ENCODE measurements around the gene EIF4G3.

EIF4G3 gene

DNA sequence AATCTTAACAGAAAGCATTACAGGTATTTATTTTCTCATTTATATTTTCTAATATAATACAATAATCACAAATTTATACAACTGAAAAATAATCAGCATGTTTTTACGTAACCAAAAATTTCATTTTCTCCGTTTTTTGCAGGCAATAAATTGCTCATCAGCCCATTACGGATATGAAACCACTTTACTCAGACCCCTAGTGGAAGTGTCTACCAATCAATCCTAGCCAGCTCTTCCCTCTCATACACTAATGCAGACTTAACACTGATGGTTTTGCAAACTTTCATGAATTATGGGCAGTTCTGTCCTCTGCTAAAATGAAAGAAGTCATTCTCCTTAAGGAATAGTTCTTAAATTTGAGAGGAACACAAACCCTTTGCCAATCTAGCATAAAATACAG, 124.7 kb downstream of the EIF4G3 start:
- no peak for DNase-seq
- Histone ChIP-seq H3K4me1 (ENCODE audit: low read length) (no peaks in the 10 kb centered on the region), H3K27ac (ENCODE audit: low read length) (no peak overlapping the region), H3K9ac (ENCODE audit: low read length) (no peak overlapping the region), H4K20me1 (ENCODE audit: insufficient read depth, low read length) (no peaks in the 10 kb centered on the region; the same call in 1 of the 2 replicates), H3K9me3 (replicated peaks; ENCODE audit: insufficient read depth, low read length) (no peaks in the 10 kb centered on the region), H3F3A (ENCODE audit: insufficient read depth, low read length) (no peaks in the 10 kb centered on the region), H3K4me2 (ENCODE audit: low read depth, low read length) (no peak overlapping the region), H3K4me3 (ENCODE audit: low read length) (no peak overlapping the region), H3K79me2 (ENCODE audit: low read length) (no peaks in the 10 kb centered on the region), H3K9me2 (replicated peaks; ENCODE audit: insufficient read depth, low read length) (no peaks in the 10 kb centered on the region), H2AFZ (ENCODE audit: low read length) (no peak overlapping the region), H3K36me3 (replicated peaks; ENCODE audit: insufficient read depth, low read length) (no peaks in the 10 kb centered on the region), H3K27me3 (replicated peaks; ENCODE audit: insufficient read depth, low read length) (no peaks in the 10 kb centered on the region)
- TF ChIP-seq EZH2phosphoT487 (IDR thresholded peaks at IDR 0.05; ENCODE audit: low read length) (no peak), EZH2 (optimal IDR thresholded peaks at IDR 0.05; ENCODE audit: low read depth, low read length) (no peak)
- TF ChIP-seq, protein P1, sequence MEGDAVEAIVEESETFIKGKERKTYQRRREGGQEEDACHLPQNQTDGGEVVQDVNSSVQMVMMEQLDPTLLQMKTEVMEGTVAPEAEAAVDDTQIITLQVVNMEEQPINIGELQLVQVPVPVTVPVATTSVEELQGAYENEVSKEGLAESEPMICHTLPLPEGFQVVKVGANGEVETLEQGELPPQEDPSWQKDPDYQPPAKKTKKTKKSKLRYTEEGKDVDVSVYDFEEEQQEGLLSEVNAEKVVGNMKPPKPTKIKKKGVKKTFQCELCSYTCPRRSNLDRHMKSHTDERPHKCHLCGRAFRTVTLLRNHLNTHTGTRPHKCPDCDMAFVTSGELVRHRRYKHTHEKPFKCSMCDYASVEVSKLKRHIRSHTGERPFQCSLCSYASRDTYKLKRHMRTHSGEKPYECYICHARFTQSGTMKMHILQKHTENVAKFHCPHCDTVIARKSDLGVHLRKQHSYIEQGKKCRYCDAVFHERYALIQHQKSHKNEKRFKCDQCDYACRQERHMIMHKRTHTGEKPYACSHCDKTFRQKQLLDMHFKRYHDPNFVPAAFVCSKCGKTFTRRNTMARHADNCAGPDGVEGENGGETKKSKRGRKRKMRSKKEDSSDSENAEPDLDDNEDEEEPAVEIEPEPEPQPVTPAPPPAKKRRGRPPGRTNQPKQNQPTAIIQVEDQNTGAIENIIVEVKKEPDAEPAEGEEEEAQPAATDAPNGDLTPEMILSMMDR (IDR thresholded peaks at IDR 0.05; ENCODE audit: low read length): no peak

DNA sequence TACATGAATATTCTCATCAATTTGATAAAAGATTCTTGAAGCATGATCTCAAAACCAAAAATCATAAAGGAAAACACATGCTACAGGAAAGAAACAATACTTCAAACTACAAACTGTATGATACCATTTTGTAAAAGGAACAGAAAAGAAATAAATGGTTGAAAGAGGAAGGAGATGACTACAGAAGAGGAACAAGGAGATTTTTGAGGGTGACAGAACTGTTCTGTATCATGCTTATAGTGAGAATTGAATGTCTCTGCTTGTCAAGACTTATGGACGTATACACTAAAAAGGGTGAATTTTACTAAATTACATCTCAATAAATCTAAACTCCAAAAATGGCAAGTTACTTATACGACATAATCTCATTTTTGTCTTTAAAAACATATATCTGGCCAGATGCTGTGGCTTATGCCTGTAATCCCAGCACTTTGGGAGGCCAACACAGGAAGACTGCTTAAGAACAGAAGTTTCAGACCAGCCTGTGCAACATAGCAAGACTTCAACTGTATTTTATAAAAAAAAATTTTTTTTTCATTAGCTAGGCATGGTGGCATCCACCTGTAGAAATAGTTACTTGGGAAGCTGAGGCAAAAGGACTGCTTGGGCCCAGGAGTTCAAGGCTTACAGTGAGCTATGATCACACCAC, 125.4 kb downstream of the EIF4G3 start:
- no peaks in the 10 kb centered on the region; the same call in 1 of the 2 replicates for H4K20me1 ChIP-seq (ENCODE audit: insufficient read depth, low read length)
- H3K36me3 ChIP-seq (replicated peaks; ENCODE audit: insufficient read depth, low read length): no peaks in the 10 kb centered on the region
- no peaks in the 10 kb centered on the region for H3F3A ChIP-seq (ENCODE audit: insufficient read depth, low read length)
- H3K27me3 ChIP-seq (replicated peaks; ENCODE audit: insufficient read depth, low read length): no peaks in the 10 kb centered on the region
- H3K9me3 ChIP-seq (replicated peaks; ENCODE audit: insufficient read depth, low read length): no peaks in the 10 kb centered on the region
- no peak overlapping the region for H2AFZ ChIP-seq (ENCODE audit: low read length)
- TF ChIP-seq, protein P1 (IDR thresholded peaks at IDR 0.05; ENCODE audit: low read length): no peak
- no peak for TF ChIP-seq EZH2phosphoT487 (IDR thresholded peaks at IDR 0.05; ENCODE audit: low read length)
- no peak for TF ChIP-seq EZH2 (optimal IDR thresholded peaks at IDR 0.05; ENCODE audit: low read depth, low read length)
- no peak for DNase-seq
- H3K4me3 ChIP-seq (ENCODE audit: low read length): no peak overlapping the region
- H3K9me2 ChIP-seq (replicated peaks; ENCODE audit: insufficient read depth, low read length): no peaks in the 10 kb centered on the region
- no peaks in the 10 kb centered on the region for H3K4me1 ChIP-seq (ENCODE audit: low read length)
- no peak overlapping the region for H3K9ac ChIP-seq (ENCODE audit: low read length)
- H3K79me2 ChIP-seq (ENCODE audit: low read length): no peaks in the 10 kb centered on the region
- no peak overlapping the region for H3K4me2 ChIP-seq (ENCODE audit: low read depth, low read length)
- no peak overlapping the region for H3K27ac ChIP-seq (ENCODE audit: low read length)

DNA sequence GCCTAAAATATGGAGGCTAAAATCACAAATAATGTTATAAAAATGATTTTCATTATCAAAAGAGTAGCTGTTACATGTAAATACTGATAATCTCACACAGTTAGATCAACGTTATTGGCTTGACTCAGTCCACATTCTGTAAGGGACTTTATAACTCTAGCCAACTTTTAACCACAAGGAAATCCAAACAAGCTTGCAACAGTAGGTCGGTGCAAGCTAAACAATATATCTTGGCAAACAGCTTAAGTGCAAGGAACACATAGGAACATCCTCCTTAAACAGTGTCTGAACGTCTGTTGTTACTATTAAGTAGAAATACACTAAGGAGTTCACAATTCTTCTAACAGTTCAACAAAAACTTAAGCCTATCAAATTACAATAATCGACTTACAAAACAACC, 126.7 kb downstream of the EIF4G3 start:
- Histone ChIP-seq H3F3A (ENCODE audit: insufficient read depth, low read length) (no peaks in the 10 kb centered on the region), H3K79me2 (ENCODE audit: low read length) (no peaks in the 10 kb centered on the region), H3K36me3 (replicated peaks; ENCODE audit: insufficient read depth, low read length) (no peaks in the 10 kb centered on the region), H3K27ac (ENCODE audit: low read length) (no peak overlapping the region), H3K9ac (ENCODE audit: low read length) (no peak overlapping the region), H2AFZ (ENCODE audit: low read length) (no peak overlapping the region), H3K9me2 (replicated peaks; ENCODE audit: insufficient read depth, low read length) (no peaks in the 10 kb centered on the region), H3K27me3 (replicated peaks; ENCODE audit: insufficient read depth, low read length) (no peaks in the 10 kb centered on the region), H3K4me1 (ENCODE audit: low read length) (no peaks in the 10 kb centered on the region), H4K20me1 (ENCODE audit: insufficient read depth, low read length) (no peaks in the 10 kb centered on the region; the same call in 1 of the 2 replicates), H3K4me2 (ENCODE audit: low read depth, low read length) (no peak overlapping the region), H3K9me3 (replicated peaks; ENCODE audit: insufficient read depth, low read length) (no peaks in the 10 kb centered on the region), H3K4me3 (ENCODE audit: low read length) (no peak overlapping the region)
- TF ChIP-seq EZH2phosphoT487 (IDR thresholded peaks at IDR 0.05; ENCODE audit: low read length) (no peak), EZH2 (optimal IDR thresholded peaks at IDR 0.05; ENCODE audit: low read depth, low read length) (no peak)
- TF ChIP-seq, protein P1 (IDR thresholded peaks at IDR 0.05; ENCODE audit: low read length): no peak
- DNase-seq: no peak
